ENCODE results near the gene MYO5B. TPM values are rescaled to one million over a fixed set of nuclear protein-coding genes. Genes with fewer than 3 reads are reported as not detected.

Gene MYO5B
- total and polyA plus RNA-seq, 7 experiments from 2014 or later = 0.02 to 0.04 TPM; not detected in 5

- POLR2A ChIA-PET = no interaction called here
- peak overlapping the region in 3 of 9 donors; percentile 25 to 65 (median 33) for H3K27ac Mint-ChIP-seq
These were observed 233.7 kb downstream of the MYO5B start for GRCh38 chr18:49961271-49961670.

GRCh38 chr18:49960376-49960775, 234.6 kb downstream of the MYO5B start:
- ChIA-PET POLR2A (no interaction called here), CTCF (no interaction called here)
- Histone ChIP-seq H3K4me1 (ENCODE audit: control insufficient read depth in 2 of 2, insufficient read depth in 2 of 2, low read length in 2 of 2) (peaks cover 9 to 22% of the 10 kb centered on the region in 2 donors), H3K4me3 (ENCODE audit: low read length) (no peak overlapping the region), H3K36me3 (ENCODE audit: control insufficient read depth in 2 of 3, insufficient read depth in 3 of 3, low read length in 3 of 3) (no peaks in the 10 kb centered on the region), H3K27me3 (ENCODE audit: control insufficient read depth in 2 of 2, insufficient read depth in 2 of 2, low read length in 2 of 2) (peaks cover 0 to 3% of the 10 kb centered on the region in 2 donors), H3K9me3 (ENCODE audit: control insufficient read depth in 2 of 3, low read length in 3 of 3) (no peaks in the 10 kb centered on the region), H3K27ac (ENCODE audit: low read depth, low read length) (no peak overlapping the region)
- Mint-ChIP-seq H3K4me3 (peak overlapping the region in 1 of 10 donors; percentile 3), H3K9me3 (peaks cover 0 to 3% (median 0%) of the 10 kb centered on the region in 11 donors), H3K27ac (peak overlapping the region in 1 of 9 donors; percentile 49), H3K27me3 (peaks cover 0 to 19% (median 16%) of the 10 kb centered on the region in 5 donors), H3K4me1 (peaks cover 27 to 37% (median 36%) of the 10 kb centered on the region in 7 donors), H3K36me3 (no peaks in the 10 kb centered on the region)
- no peak for ATAC-seq
- no peak for DNase-seq
- intact Hi-C loops (cut with micrococcal nuclease) = no loop called here

More at GRCh38 chr18:49961271-49961670, 233.7 kb downstream of the MYO5B start:
- no peak overlapping the region for H3K27ac ChIP-seq (ENCODE audit: low read depth, low read length)
- peaks cover 0 to 3% of the 10 kb centered on the region in 2 donors for H3K27me3 ChIP-seq (ENCODE audit: control insufficient read depth in 2 of 2, insufficient read depth in 2 of 2, low read length in 2 of 2)
- peaks cover 0 to 2% (median 0%) of the 10 kb centered on the region in 11 donors for H3K9me3 Mint-ChIP-seq
- peaks cover 0 to 19% (median 16%) of the 10 kb centered on the region in 5 donors for H3K27me3 Mint-ChIP-seq
- CTCF ChIA-PET = no interaction called here
- H3K4me3 ChIP-seq (ENCODE audit: low read length) = no peak overlapping the region
- H3K4me3 Mint-ChIP-seq = peak overlapping the region in 4 of 10 donors; percentile 1 to 43 (median 20)
- peaks cover 27 to 37% (median 36%) of the 10 kb centered on the region in 7 donors for H3K4me1 Mint-ChIP-seq
- no peaks in the 10 kb centered on the region for H3K36me3 Mint-ChIP-seq
- DNase-seq (peak in 1 of 9 donors; percentile 11), ATAC-seq (no peak)
- H3K36me3 ChIP-seq (ENCODE audit: control insufficient read depth in 2 of 3, insufficient read depth in 3 of 3, low read length in 3 of 3) = no peaks in the 10 kb centered on the region
- H3K4me1 ChIP-seq (ENCODE audit: control insufficient read depth in 2 of 2, insufficient read depth in 2 of 2, low read length in 2 of 2) = peaks cover 9 to 22% of the 10 kb centered on the region in 2 donors
- no peaks in the 10 kb centered on the region for H3K9me3 ChIP-seq (ENCODE audit: control insufficient read depth in 2 of 3, low read length in 3 of 3)
- intact Hi-C loops (cut with micrococcal nuclease) = no loop called here

- ChIA-PET POLR2A (no interaction called here), CTCF (no interaction called here)
- no peaks in the 10 kb centered on the region for H3K36me3 Mint-ChIP-seq
- Histone ChIP-seq H3K27ac (ENCODE audit: low read depth, low read length) (no peak overlapping the region), H3K27me3 (ENCODE audit: control insufficient read depth in 2 of 2, insufficient read depth in 2 of 2, low read length in 2 of 2) (peaks cover 0 to 3% of the 10 kb centered on the region in 2 donors), H3K4me3 (ENCODE audit: low read length) (no peak overlapping the region), H3K36me3 (ENCODE audit: control insufficient read depth in 2 of 3, insufficient read depth in 3 of 3, low read length in 3 of 3) (no peaks in the 10 kb centered on the region), H3K4me1 (ENCODE audit: control insufficient read depth in 2 of 2, insufficient read depth in 2 of 2, low read length in 2 of 2) (peaks cover 9 to 22% of the 10 kb centered on the region in 2 donors), H3K9me3 (ENCODE audit: control insufficient read depth in 2 of 3, low read length in 3 of 3) (no peaks in the 10 kb centered on the region)
- peak overlapping the region in 3 of 10 donors; percentile 0 to 31 (median 11) for H3K4me3 Mint-ChIP-seq
- peaks cover 0 to 19% (median 16%) of the 10 kb centered on the region in 5 donors for H3K27me3 Mint-ChIP-seq
- intact Hi-C loops (cut with micrococcal nuclease) = no loop called here
- H3K9me3 Mint-ChIP-seq = peaks cover 0 to 3% (median 0%) of the 10 kb centered on the region in 11 donors
- DNase-seq (no peak), ATAC-seq (peak; percentile 26)
- H3K27ac Mint-ChIP-seq = peak overlapping the region in 1 of 9 donors; percentile 15
- H3K4me1 Mint-ChIP-seq = peaks cover 27 to 37% (median 36%) of the 10 kb centered on the region in 7 donors
These were observed 235.8 kb downstream of the MYO5B start for GRCh38 chr18:49959176-49959575.

GRCh38 chr18:49955263-49955662, 239.7 kb downstream of the MYO5B start:
- peaks cover 0 to 32% (median 16%) of the 10 kb centered on the region in 5 donors for H3K27me3 Mint-ChIP-seq
- intact Hi-C loops (cut with micrococcal nuclease) = no loop called here
- H3K27ac Mint-ChIP-seq = no peak overlapping the region
- Histone ChIP-seq H3K27ac (ENCODE audit: low read depth, low read length) (no peak overlapping the region), H3K36me3 (ENCODE audit: control insufficient read depth in 2 of 3, insufficient read depth in 3 of 3, low read length in 3 of 3) (no peaks in the 10 kb centered on the region), H3K4me3 (ENCODE audit: low read length) (no peak overlapping the region), H3K4me1 (ENCODE audit: control insufficient read depth in 2 of 2, insufficient read depth in 2 of 2, low read length in 2 of 2) (peaks cover 10 to 19% of the 10 kb centered on the region in 2 donors), H3K9me3 (ENCODE audit: control insufficient read depth in 2 of 3, low read length in 3 of 3) (no peaks in the 10 kb centered on the region), H3K27me3 (ENCODE audit: control insufficient read depth in 2 of 2, insufficient read depth in 2 of 2, low read length in 2 of 2) (no peaks in the 10 kb centered on the region)
- peaks cover 22 to 49% (median 37%) of the 10 kb centered on the region in 7 donors for H3K4me1 Mint-ChIP-seq
- H3K9me3 Mint-ChIP-seq = peaks cover 0 to 3% (median 0%) of the 10 kb centered on the region in 11 donors
- no peak overlapping the region for H3K4me3 Mint-ChIP-seq
- no peak for ATAC-seq
- H3K36me3 Mint-ChIP-seq = no peaks in the 10 kb centered on the region
- POLR2A ChIA-PET = no interaction called here
- no peak for DNase-seq
- CTCF ChIA-PET = no interaction called here

GRCh38 chr18:49953391-49953790, 241.6 kb downstream of the MYO5B start:
- H3K4me1 ChIP-seq (ENCODE audit: control insufficient read depth in 2 of 2, insufficient read depth in 2 of 2, low read length in 2 of 2) = peaks cover 7 to 25% of the 10 kb centered on the region in 2 donors
- Mint-ChIP-seq H3K4me1 (peaks cover 14 to 49% (median 31%) of the 10 kb centered on the region in 7 donors), H3K36me3 (no peaks in the 10 kb centered on the region), H3K27me3 (peaks cover 0 to 27% (median 7%) of the 10 kb centered on the region in 5 donors), H3K9me3 (peaks cover 0 to 3% (median 0%) of the 10 kb centered on the region in 11 donors), H3K4me3 (no peak overlapping the region), H3K27ac (no peak overlapping the region)
- no peak overlapping the region for H3K4me3 ChIP-seq (ENCODE audit: low read length)
- intact Hi-C loops (cut with micrococcal nuclease) = no loop called here
- no peak overlapping the region for H3K27ac ChIP-seq (ENCODE audit: low read depth, low read length)
- CTCF ChIA-PET = no interaction called here
- H3K36me3 ChIP-seq (ENCODE audit: control insufficient read depth in 2 of 3, insufficient read depth in 3 of 3, low read length in 3 of 3) = no peaks in the 10 kb centered on the region
- H3K9me3 ChIP-seq (ENCODE audit: control insufficient read depth in 2 of 3, low read length in 3 of 3) = no peaks in the 10 kb centered on the region
- POLR2A ChIA-PET = no interaction called here
- H3K27me3 ChIP-seq (ENCODE audit: control insufficient read depth in 2 of 2, insufficient read depth in 2 of 2, low read length in 2 of 2) = no peaks in the 10 kb centered on the region
- ATAC-seq (no peak), DNase-seq (no peak)

- peak in 6 of 9 donors; percentile 31 to 61 (median 50) for DNase-seq
- Histone ChIP-seq H3K27me3 (ENCODE audit: control insufficient read depth in 2 of 2, insufficient read depth in 2 of 2, low read length in 2 of 2) (no peaks in the 10 kb centered on the region), H3K36me3 (ENCODE audit: control insufficient read depth in 2 of 3, insufficient read depth in 3 of 3, low read length in 3 of 3) (no peaks in the 10 kb centered on the region), H3K27ac (ENCODE audit: low read depth, low read length) (peak overlapping the region; percentile 62), H3K9me3 (ENCODE audit: control insufficient read depth in 2 of 3, low read length in 3 of 3) (no peaks in the 10 kb centered on the region), H3K4me1 (ENCODE audit: control insufficient read depth in 2 of 2, insufficient read depth in 2 of 2, low read length in 2 of 2) (peaks cover 7 to 25% of the 10 kb centered on the region in 2 donors), H3K4me3 (ENCODE audit: low read length) (no peak overlapping the region)
- peaks cover 15 to 55% (median 33%) of the 10 kb centered on the region in 7 donors for H3K4me1 Mint-ChIP-seq
- CTCF ChIA-PET = no interaction called here
- intact Hi-C loops (cut with micrococcal nuclease) = loop anchor here in 1 of 2 donors (10.0 kb wide), 1 partner anchor 255 kb away; no protein-coding TSS in a partner anchor
- H3K27ac Mint-ChIP-seq = peak overlapping the region; percentile 4 to 86 (median 42)
- no peaks in the 10 kb centered on the region for H3K9me3 Mint-ChIP-seq
- ATAC-seq = peak; percentile 72
- H3K4me3 Mint-ChIP-seq = peak overlapping the region; percentile 22 to 89 (median 74)
- peaks cover 0 to 25% (median 0%) of the 10 kb centered on the region in 5 donors for H3K27me3 Mint-ChIP-seq
- H3K36me3 Mint-ChIP-seq = no peaks in the 10 kb centered on the region
- POLR2A ChIA-PET = no interaction called here
These were observed 245.0 kb downstream of the MYO5B start for GRCh38 chr18:49949951-49950395.

GRCh38 chr18:49948975-49949374, 246.0 kb downstream of the MYO5B start:
- Histone ChIP-seq H3K27me3 (ENCODE audit: control insufficient read depth in 2 of 2, insufficient read depth in 2 of 2, low read length in 2 of 2) (no peaks in the 10 kb centered on the region), H3K27ac (ENCODE audit: low read depth, low read length) (no peak overlapping the region), H3K4me3 (ENCODE audit: low read length) (no peak overlapping the region), H3K9me3 (ENCODE audit: control insufficient read depth in 2 of 3, low read length in 3 of 3) (no peaks in the 10 kb centered on the region), H3K36me3 (ENCODE audit: control insufficient read depth in 2 of 3, insufficient read depth in 3 of 3, low read length in 3 of 3) (no peaks in the 10 kb centered on the region), H3K4me1 (ENCODE audit: control insufficient read depth in 2 of 2, insufficient read depth in 2 of 2, low read length in 2 of 2) (peaks cover 7 to 25% of the 10 kb centered on the region in 2 donors)
- H3K36me3 Mint-ChIP-seq = no peaks in the 10 kb centered on the region
- POLR2A ChIA-PET = no interaction called here
- no peaks in the 10 kb centered on the region for H3K9me3 Mint-ChIP-seq
- no peak overlapping the region for H3K27ac Mint-ChIP-seq
- H3K27me3 Mint-ChIP-seq = peaks cover 0 to 26% (median 0%) of the 10 kb centered on the region in 5 donors
- no peak for DNase-seq
- H3K4me1 Mint-ChIP-seq = peaks cover 19 to 61% (median 34%) of the 10 kb centered on the region in 7 donors
- CTCF ChIA-PET = no interaction called here
- ATAC-seq = no peak
- H3K4me3 Mint-ChIP-seq = no peak overlapping the region
- intact Hi-C loops (cut with micrococcal nuclease) = loop anchor here in 1 of 2 donors (10.0 kb wide), 1 partner anchor 256 kb away; no protein-coding TSS in a partner anchor

All from naive thymus-derived CD4-positive, alpha-beta T cell (primary cell).